Hypothalamus (tissue), 51 donors: ENCODE results near the gene PPIF.

Experiments used
- DNase-seq, 51 donors: peaks; one replicate each; lab custom pipeline; 2025; lab: John Stamatoyannopoulos, UW

Gene PPIF

GRCh38 chr10:79383974-79384606, 36.8 kb downstream of the PPIF start:
- no peak for DNase-seq

GRCh38 chr10:79384773-79385391, 37.6 kb downstream of the PPIF start:
- DNase-seq = no peak

- DNase-seq = no peak
These were observed 38.1 kb downstream of the PPIF start for GRCh38 chr10:79385392-79385795.

- no peak for DNase-seq
These were observed 38.7 kb downstream of the PPIF start for GRCh38 chr10:79385804-79386531.

GRCh38 chr10:79386637-79387465, 39.6 kb downstream of the PPIF start:
- DNase-seq = no peak

GRCh38 chr10:79387466-79387973, 40.3 kb downstream of the PPIF start:
- DNase-seq = no peak

- DNase-seq = no peak
These were observed 40.9 kb downstream of the PPIF start for GRCh38 chr10:79387974-79388850.

GRCh38 chr10:79390057-79390456, 42.8 kb downstream of the PPIF start:
- no peak for DNase-seq

- no peak for DNase-seq
These were observed 43.4 kb downstream of the PPIF start for GRCh38 chr10:79390551-79391229.

GRCh38 chr10:79391231-79392019, 44.2 kb downstream of the PPIF start:
- DNase-seq = no peak

GRCh38 chr10:79392020-79392398, 44.7 kb downstream of the PPIF start:
- no peak for DNase-seq

GRCh38 chr10:79392506-79393176, 45.4 kb downstream of the PPIF start:
- DNase-seq = no peak

- DNase-seq = no peak
These were observed 46.1 kb downstream of the PPIF start for GRCh38 chr10:79393221-79393923.

- DNase-seq = no peak
These were observed 46.8 kb downstream of the PPIF start for GRCh38 chr10:79393924-79394610.

GRCh38 chr10:79394664-79395063, 47.4 kb downstream of the PPIF start:
- DNase-seq = no peak

- no peak for DNase-seq
These were observed 49.3 kb downstream of the PPIF start for GRCh38 chr10:79396520-79396919.

- DNase-seq = no peak
These were observed 49.8 kb downstream of the PPIF start for GRCh38 chr10:79397051-79397450.
